GM23338 (cell line): ENCODE data around the gene TMEM178B. TPM values are rescaled to one million over a fixed set of nuclear protein-coding genes. Genes with fewer than 3 reads are reported as not detected.

Experiments used
- CREB1 ChIP-seq: fragments of 250-450 bp; sonication (Bioruptor Pico); IDR thresholded peaks from 2 replicates; pipeline ENCODE4 v1.5.0; 2020; ENCODE audit warnings: low read depth, mild to moderate bottlenecking, moderate library complexity
- EZH2 ChIP-seq: fragments of 200-600 bp; sonication (generic); IDR thresholded peaks from one replicate; pipeline ENCODE4 v1.8.0; 2017; ENCODE audit warnings: antibody characterized with exemption, mild to moderate bottlenecking, low read depth; ENCODE audit not compliant: unreplicated experiment
- EZH2phosphoT487 ChIP-seq: fragments of 200-600 bp; sonication (generic); IDR thresholded peaks from one replicate; pipeline ENCODE4 v1.8.1; 2018; ENCODE audit warnings: antibody characterized with exemption; ENCODE audit not compliant: unreplicated experiment
- JUNB ChIP-seq: IDR thresholded peaks from one replicate; pipeline ENCODE4 v1.6.1; 2016; ENCODE audit warnings: antibody characterized with exemption; ENCODE audit not compliant: unreplicated experiment
- NANOG ChIP-seq: IDR thresholded peaks from 2 replicates; pipeline ENCODE4 v1.6.1; 2016; ENCODE audit warnings: antibody characterized with exemption, borderline replicate concordance
- POLR2AphosphoS5 ChIP-seq: IDR thresholded peaks from 2 replicates; pipeline ENCODE4 v1.6.1; 2016; ENCODE audit warnings: antibody characterized with exemption, low read depth
- ZNF114 ChIP-seq: fragments of 250-450 bp; sonication (Bioruptor Pico); IDR thresholded peaks from 2 replicates; pipeline ENCODE4 v1.5.0; 2020; ENCODE audit warnings: mild to moderate bottlenecking, moderate library complexity
- polyA plus RNA-seq: library from polyadenylated mRNA; unstranded; fragments of >200 nt; fragmentation: Nextera tagmentation; extraction: Ambion mirVana; gene quantifications from 2 replicates; pipeline ENCODE4 v1.2.1, GENCODE V29; 2016
- total RNA-seq: library from RNA; depleted of rRNA; stranded (reverse); fragments of >200 nt; shearing (Covaris generic); gene quantifications from 2 replicates; pipeline ENCODE4 v1.2.3, GENCODE V29; 2014
- TF ChIP-seq, protein P1 (sequence below): fragments of 250-450 bp; sonication (Bioruptor Pico); IDR thresholded peaks from 2 replicates; pipeline ENCODE4 v1.5.0; 2020; ENCODE audit warnings: mild to moderate bottlenecking, moderate library complexity
- TF ChIP-seq, protein P2 (sequence below): IDR thresholded peaks from one replicate; pipeline ENCODE4 v1.6.1; 2018; ENCODE audit warnings: antibody characterized with exemption; ENCODE audit not compliant: unreplicated experiment

TMEM178B gene
- total and polyA plus RNA-seq, 2 experiments from 2014 or later = 4.9 to 15.6 TPM

DNA sequence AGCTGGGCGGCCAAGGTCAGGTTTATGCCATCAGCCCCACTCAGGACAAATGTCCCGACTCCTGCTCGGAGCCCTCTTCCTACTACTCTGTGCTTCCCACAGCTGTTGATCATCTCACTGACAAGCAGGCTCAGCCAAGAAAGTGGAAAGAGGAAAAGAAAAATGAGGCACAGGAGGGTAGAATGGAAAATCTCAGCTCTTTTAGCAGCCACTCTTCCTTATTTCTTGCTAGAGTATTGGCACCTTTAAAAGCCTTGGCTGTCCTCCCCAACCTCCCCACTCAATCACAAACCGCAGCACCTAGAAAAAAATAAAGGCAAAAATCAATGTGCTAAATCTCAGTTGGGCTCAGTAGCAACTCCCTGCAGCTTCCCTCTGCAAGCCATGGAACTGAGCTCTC, 442.1 kb downstream of the TMEM178B start (continued):
- TF ChIP-seq, protein P1, sequence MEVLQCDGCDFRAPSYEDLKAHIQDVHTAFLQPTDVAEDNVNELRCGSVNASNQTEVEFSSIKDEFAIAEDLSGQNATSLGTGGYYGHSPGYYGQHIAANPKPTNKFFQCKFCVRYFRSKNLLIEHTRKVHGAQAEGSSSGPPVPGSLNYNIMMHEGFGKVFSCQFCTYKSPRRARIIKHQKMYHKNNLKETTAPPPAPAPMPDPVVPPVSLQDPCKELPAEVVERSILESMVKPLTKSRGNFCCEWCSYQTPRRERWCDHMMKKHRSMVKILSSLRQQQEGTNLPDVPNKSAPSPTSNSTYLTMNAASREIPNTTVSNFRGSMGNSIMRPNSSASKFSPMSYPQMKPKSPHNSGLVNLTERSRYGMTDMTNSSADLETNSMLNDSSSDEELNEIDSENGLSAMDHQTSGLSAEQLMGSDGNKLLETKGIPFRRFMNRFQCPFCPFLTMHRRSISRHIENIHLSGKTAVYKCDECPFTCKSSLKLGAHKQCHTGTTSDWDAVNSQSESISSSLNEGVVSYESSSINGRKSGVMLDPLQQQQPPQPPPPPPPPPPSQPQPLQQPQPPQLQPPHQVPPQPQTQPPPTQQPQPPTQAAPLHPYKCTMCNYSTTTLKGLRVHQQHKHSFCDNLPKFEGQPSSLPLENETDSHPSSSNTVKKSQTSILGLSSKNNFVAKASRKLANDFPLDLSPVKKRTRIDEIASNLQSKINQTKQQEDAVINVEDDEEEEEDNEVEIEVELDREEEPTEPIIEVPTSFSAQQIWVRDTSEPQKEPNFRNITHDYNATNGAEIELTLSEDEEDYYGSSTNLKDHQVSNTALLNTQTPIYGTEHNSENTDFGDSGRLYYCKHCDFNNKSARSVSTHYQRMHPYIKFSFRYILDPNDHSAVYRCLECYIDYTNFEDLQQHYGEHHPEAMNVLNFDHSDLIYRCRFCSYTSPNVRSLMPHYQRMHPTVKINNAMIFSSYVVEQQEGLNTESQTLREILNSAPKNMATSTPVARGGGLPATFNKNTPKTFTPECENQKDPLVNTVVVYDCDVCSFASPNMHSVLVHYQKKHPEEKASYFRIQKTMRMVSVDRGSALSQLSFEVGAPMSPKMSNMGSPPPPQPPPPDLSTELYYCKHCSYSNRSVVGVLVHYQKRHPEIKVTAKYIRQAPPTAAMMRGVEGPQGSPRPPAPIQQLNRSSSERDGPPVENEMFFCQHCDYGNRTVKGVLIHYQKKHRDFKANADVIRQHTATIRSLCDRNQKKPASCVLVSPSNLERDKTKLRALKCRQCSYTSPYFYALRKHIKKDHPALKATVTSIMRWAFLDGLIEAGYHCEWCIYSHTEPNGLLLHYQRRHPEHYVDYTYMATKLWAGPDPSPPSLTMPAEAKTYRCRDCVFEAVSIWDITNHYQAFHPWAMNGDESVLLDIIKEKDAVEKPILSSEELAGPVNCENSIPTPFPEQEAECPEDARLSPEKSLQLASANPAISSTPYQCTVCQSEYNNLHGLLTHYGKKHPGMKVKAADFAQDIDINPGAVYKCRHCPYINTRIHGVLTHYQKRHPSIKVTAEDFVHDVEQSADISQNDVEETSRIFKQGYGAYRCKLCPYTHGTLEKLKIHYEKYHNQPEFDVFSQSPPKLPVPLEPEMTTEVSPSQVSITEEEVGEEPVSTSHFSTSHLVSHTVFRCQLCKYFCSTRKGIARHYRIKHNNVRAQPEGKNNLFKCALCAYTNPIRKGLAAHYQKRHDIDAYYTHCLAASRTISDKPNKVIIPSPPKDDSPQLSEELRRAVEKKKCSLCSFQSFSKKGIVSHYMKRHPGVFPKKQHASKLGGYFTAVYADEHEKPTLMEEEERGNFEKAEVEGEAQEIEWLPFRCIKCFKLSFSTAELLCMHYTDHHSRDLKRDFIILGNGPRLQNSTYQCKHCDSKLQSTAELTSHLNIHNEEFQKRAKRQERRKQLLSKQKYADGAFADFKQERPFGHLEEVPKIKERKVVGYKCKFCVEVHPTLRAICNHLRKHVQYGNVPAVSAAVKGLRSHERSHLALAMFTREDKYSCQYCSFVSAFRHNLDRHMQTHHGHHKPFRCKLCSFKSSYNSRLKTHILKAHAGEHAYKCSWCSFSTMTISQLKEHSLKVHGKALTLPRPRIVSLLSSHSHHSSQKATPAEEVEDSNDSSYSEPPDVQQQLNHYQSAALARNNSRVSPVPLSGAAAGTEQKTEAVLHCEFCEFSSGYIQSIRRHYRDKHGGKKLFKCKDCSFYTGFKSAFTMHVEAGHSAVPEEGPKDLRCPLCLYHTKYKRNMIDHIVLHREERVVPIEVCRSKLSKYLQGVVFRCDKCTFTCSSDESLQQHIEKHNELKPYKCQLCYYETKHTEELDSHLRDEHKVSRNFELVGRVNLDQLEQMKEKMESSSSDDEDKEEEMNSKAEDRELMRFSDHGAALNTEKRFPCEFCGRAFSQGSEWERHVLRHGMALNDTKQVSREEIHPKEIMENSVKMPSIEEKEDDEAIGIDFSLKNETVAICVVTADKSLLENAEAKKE (CRISPR knock-in tag) = no peak
- TF ChIP-seq CREB1 (CRISPR knock-in tag) = no peak
- TF ChIP-seq, protein P2, sequence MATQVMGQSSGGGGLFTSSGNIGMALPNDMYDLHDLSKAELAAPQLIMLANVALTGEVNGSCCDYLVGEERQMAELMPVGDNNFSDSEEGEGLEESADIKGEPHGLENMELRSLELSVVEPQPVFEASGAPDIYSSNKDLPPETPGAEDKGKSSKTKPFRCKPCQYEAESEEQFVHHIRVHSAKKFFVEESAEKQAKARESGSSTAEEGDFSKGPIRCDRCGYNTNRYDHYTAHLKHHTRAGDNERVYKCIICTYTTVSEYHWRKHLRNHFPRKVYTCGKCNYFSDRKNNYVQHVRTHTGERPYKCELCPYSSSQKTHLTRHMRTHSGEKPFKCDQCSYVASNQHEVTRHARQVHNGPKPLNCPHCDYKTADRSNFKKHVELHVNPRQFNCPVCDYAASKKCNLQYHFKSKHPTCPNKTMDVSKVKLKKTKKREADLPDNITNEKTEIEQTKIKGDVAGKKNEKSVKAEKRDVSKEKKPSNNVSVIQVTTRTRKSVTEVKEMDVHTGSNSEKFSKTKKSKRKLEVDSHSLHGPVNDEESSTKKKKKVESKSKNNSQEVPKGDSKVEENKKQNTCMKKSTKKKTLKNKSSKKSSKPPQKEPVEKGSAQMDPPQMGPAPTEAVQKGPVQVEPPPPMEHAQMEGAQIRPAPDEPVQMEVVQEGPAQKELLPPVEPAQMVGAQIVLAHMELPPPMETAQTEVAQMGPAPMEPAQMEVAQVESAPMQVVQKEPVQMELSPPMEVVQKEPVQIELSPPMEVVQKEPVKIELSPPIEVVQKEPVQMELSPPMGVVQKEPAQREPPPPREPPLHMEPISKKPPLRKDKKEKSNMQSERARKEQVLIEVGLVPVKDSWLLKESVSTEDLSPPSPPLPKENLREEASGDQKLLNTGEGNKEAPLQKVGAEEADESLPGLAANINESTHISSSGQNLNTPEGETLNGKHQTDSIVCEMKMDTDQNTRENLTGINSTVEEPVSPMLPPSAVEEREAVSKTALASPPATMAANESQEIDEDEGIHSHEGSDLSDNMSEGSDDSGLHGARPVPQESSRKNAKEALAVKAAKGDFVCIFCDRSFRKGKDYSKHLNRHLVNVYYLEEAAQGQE = no peak
- TF ChIP-seq ZNF114 = no peak
- TF ChIP-seq EZH2 = no peak
- TF ChIP-seq NANOG = no peak
- no peak for TF ChIP-seq EZH2phosphoT487
- no peak for TF ChIP-seq JUNB
- no peak for TF ChIP-seq POLR2AphosphoS5
